RWPE1 (cell line): ENCODE results near the gene HTR3D.
"Not testable (repeated sequence)": the region's sequence is repeated elsewhere in the genome, so short reads cannot be mapped to it uniquely, and the experiment has no call there.

Experiments used
- CTCF ChIA-PET: fragments of 350-600 bp; sonication (Branson Sonifier 250); formaldehyde crosslinking; extraction: SDS; loops from one replicate; lab custom pipeline; 2021; lab: Yijun Ruan, JAX
- POLR2A ChIA-PET: fragments of 400-600 bp; formaldehyde crosslinking; extraction: SDS; loops from one replicate; lab custom pipeline; 2020; ENCODE audit warnings: antibody characterized with exemption; ENCODE audit not compliant: low non-redundant PET; lab: Yijun Ruan, JAX
- DNase-seq: peaks from one replicate; pipeline ENCODE4 v3.0.0; 2012; ENCODE audit warnings: low spot score
- H3K27ac ChIP-seq: fragments of 450-650 bp; 2 replicates; pipeline ENCODE4 v1.5.1; 2017
- CTCF ChIP-seq: fragments of 450-650 bp; conservative IDR thresholded peaks from 2 replicates; pipeline ENCODE4 v1.5.1; 2017; ENCODE audit warnings: low read depth, mild to moderate bottlenecking

The HTR3D gene

GRCh38 chr3:184005941-184006507, 25.5 kb upstream of the HTR3D start:
- ChIA-PET POLR2A (interaction anchor here (0.6 kb wide), 2 partner anchors 12 to 14 kb away, joined by 6 to 8 read pairs; partner anchors contain the start of gene ABCC5), CTCF (interaction anchor here (0.6 to 1.5 kb wide), 4 partner anchors 12 to 111 kb away, joined by 3 to 5 read pairs (median 4); partner anchors contain the start of gene ABCC5)
- peak overlapping the region; percentile 71 for H3K27ac ChIP-seq
- TF ChIP-seq CTCF: no peak
- DNase-seq: peak; percentile 94

- CTCF ChIA-PET: interaction anchor here (0.6 to 1.5 kb wide), 6 partner anchors 9 to 494 kb away, joined by 3 to 6 read pairs (median 3); partner anchors contain the start of gene ABCC5
- DNase-seq, POLR2A ChIA-PET: not testable (repeated sequence)
- H3K27ac ChIP-seq: peak overlapping the region; percentile 57
Observed at GRCh38 chr3:184007143-184007813, 24.3 kb upstream of the HTR3D start.

GRCh38 chr3:184008161-184008560, 23.4 kb upstream of the HTR3D start:
- CTCF ChIA-PET: interaction anchor here (0.5 to 1.3 kb wide), 2 partner anchors 104 to 1963 kb away, joined by 3 to 6 read pairs; no protein-coding TSS in a partner anchor

GRCh38 chr3:184011230-184011876, 20.2 kb upstream of the HTR3D start:
- ChIA-PET POLR2A (no interaction called here), CTCF (no interaction called here)
- H3K27ac ChIP-seq: no peak overlapping the region
- no peak for DNase-seq
- TF ChIP-seq CTCF: no peak

More at GRCh38 chr3:184008161-184008560, 23.4 kb upstream of the HTR3D start:
- DNase-seq: no peak
- no peak for TF ChIP-seq CTCF
- POLR2A ChIA-PET: no interaction called here
- H3K27ac ChIP-seq: no peak overlapping the region

GRCh38 chr3:184011937-184012889, 19.3 kb upstream of the HTR3D start:
- no peak overlapping the region for H3K27ac ChIP-seq
- ChIA-PET CTCF (interaction anchor here (0.6 kb wide), 1 partner anchor 73 kb away, joined by 3 read pairs; no protein-coding TSS in a partner anchor), POLR2A (interaction anchor here (0.7 kb wide), 1 partner anchor 36 kb away, joined by 4 read pairs; no protein-coding TSS in a partner anchor)
- no peak for TF ChIP-seq CTCF
- no peak for DNase-seq

GRCh38 chr3:184015381-184016019, 16.0 kb upstream of the HTR3D start:
- ChIA-PET CTCF (interaction anchor here (0.6 to 2.2 kb wide), 6 partner anchors 114 to 525 kb away, joined by 3 to 9 read pairs (median 4); partner anchors contain the start of gene PARL), POLR2A (no interaction called here)
- no peak for TF ChIP-seq CTCF
- DNase-seq: no peak
- no peak overlapping the region for H3K27ac ChIP-seq
